ENCODE results near the gene NUP88.

Gene NUP88

DNA sequence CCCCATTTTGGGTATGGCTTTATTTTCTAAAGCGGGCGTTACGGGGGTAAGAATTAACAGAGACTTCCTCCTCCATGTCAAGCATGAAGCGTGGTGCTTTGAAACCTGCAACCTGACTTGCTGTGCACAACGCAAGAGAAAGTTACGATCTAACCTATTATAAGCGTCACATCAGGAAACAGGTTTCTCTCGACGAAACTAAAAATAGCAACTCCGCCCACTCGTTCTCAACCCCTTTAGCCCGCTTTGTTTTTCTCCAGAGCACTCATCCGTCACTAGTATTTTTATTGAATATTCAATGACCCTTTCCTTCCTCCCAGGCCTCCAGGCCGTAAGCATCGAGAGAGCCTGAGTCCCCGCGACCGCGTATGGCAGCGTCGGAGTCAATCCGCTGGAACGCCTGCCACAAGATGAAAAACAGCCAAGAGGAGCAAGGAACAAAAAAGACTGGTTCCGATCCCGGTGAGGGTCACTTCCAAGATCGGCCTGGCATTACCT lies 555 bp downstream of the NUP88 start:
- DNase-seq: peak; percentile 33 to 70

DNA sequence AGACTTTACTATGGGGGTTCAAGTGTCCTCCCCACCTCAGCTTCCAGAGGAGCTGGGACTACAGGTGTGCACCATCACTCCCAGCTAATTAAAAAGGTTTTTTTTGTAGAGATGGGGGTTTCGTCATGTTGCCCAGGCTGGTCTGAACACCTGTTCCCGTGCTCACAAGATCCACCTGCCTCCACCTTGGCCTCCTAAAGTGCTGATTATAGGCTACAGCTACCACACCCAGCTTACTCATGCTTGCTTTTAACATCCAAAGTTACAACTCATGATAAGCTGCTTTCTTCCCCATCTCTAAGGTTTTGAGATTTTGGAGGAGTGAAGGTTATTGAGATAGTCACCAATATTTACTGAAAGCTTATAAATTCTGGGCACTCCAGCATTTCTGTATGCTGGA lies 2.6 kb downstream of the NUP88 start:
- DNase-seq: no peak

DNA sequence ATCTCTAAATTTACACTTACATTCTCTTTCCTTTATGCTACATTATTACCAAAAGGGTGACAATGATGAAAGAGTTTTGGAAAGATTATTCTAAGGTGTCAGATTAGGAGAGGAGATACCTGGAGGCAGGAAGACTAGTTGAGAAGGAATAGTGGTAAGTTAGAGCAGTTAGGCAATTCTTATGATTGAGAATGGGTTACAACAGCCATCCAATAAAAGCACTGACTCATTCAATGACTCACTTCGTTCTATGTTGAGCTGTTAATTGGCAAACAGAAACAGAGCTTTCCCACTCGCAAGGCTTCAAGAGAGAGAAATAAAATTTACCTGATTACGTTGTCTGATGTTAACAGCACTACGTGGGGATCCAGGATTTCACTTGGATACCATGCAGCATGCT lies 5.8 kb downstream of the NUP88 start:
- no peak for DNase-seq

DNA sequence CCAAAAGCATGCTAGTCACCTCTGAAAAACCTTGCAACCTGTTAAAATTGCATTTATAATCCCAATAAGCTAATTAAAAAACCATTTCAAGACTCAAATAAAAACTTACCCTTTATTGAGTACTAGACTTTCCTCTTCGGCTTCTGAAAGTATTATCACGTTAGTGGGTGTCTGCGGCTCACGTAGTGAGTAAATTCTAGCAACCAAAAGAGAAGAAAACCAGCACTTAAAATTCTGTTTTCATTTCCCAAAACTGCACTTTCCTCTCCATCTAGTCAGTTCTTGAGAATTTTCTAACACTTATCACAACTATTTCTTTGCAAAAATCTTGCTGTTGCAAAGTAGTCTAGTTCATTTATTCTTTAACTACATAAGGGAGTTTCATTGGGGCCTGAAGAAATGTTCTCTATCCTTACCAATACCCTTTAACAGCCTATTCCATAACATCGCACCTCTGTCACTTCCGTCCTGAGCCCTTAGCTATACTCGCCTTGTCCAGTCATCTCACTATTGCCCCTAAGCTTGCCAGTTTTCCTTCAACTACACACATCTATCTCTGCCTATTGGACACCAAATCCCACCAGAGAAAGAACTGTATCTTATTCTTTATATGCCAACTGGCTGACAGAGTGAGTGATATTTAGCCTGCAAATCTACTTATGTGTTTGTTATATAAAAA lies 8.7 kb downstream of the NUP88 start:
- DNase-seq: no peak

DNA sequence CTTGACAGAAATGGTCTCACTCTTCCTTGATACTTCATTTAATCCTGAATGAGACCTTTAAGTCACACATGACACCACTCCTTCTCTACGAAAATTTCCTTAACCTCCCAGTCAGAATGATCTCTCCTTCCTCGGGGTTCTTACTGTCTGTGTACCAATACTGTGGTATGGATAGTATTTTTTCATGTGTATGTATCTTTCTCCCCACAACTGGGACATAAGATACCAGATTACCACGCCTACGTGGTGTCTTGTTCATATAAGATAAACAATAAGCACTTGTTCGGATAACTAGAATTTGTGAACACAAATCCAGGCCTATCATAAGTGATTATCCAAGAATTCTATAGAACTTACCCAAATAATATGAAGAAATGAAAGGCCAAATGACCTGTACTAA lies 11.3 kb downstream of the NUP88 start:
- DNase-seq: no peak

DNA sequence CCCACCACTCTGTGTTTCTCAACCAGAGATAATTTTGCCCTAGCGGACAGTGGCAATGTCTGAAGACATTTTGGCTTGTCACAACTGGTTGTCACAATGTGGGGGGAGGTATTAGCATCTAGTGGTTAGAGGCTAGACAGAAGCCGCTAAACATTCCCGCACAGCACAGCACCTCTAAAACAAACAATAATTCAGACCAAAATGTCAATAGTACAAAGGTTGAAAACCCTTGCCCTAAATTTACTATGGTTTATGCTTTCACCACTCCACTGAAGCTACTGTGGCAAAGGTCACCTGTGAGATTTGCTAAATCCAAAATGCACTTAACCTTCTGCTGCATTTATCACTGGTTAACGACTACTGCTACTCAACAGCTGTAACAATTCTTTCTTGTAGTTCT lies 14.1 kb downstream of the NUP88 start:
- no peak for DNase-seq

DNA sequence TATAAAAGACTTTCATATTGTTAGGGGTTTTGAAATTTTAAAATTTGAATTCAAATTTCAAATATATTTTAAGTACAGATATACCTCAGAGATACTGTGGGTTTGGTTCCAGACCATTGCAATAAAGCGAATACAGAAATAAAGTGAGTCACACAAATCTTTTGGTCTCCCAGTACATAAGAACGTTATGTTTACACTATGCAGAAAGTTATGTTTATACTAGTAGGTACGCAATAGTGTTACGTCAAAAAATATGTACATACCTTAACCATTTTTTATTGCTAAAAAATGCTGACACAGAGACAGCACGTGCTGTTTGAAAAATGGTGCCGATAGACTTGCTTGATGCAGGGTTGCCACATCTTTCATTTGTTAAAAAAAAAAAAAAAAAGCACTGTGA lies 19.7 kb downstream of the NUP88 start:
- no peak for DNase-seq

DNA sequence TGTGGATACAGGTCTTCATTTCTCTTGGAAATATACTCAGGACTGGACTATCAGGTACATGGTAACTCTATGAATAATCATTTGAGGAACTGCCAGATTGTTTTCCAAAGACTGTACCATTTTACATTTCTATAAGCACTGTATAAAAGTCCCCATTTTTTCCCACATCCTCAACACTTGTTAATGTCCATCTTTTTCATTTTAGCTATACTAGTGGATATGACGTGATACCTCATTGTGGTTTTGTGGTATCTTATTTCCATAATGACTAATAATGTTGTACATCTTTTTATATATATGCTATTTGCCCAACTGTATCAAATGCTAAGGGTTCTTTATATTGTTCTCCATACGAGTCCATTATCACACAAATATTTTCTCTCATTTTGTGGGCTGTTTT lies 22.9 kb downstream of the NUP88 start:
- no peak for DNase-seq

DNA sequence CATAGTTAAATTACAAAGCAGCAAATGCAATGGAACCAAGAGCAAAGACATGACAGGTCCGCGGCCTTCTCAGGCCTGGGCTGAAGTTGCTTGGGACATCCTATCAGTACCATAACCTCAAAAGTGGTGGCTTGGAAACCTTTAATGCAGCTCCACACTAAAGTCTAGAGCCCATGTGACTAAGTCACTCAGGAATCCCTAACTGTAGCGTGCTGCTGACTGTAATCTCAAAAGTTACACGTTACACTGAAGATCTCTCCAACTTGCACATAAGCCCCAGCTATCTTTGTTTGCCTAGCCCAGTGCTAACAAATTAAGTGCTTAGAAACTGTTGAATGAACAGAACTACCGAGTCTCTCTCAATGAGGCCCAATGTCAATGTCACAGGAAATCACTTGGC lies 27.8 kb downstream of the NUP88 start:
- DNase-seq: no peak

DNA sequence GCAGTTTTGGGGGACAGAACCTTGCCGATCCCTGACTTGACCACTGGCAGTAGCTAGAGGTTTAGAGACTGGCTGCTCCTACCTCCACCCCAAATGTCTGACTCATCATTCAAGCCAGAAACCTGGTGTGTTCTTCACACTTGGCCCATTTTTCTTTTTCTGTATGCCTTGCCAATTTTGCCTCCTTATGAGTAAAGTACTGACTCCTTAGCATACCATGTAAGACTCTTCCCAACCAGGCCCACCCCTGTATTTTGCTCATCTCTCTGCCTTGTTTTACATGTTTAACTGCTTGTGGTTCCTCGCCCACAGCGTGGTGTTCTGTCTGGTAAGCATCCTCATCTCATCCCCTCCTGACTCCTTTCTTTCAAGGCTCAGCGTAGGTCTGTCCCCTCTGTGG lies 37.9 kb downstream of the NUP88 start:
- no peak for DNase-seq

DNA sequence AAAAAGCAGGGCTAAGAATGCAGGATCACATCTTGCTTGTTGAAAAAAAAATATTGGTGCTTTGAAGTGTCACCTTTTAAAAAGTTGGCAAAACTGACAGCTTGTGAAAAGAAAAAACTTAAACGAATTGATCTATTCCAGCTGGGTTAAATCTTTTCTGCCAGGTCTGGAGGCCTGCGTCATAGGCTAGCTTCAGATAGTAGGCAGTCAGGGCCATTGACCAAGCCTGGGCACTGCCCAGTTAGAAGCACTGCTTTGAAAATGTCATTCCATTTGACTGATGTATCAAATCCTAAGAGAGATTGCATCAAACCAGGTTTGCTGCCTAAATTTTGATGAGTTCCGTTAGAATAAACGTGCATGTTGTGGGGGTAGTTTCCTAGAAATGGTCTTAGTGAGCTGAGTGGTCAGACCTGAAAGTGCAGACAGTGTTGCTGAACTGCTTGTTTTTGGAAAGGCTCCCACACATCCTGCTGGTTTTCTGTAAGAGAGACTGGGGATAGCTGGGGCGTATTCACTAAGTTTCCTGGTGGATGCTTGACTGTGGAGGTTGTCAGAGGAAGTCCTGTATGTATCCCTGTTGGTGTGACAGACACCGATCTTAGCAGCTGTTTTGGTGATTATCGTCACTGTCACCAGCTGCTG lies 38.8 kb downstream of the NUP88 start:
- DNase-seq: no peak

DNA sequence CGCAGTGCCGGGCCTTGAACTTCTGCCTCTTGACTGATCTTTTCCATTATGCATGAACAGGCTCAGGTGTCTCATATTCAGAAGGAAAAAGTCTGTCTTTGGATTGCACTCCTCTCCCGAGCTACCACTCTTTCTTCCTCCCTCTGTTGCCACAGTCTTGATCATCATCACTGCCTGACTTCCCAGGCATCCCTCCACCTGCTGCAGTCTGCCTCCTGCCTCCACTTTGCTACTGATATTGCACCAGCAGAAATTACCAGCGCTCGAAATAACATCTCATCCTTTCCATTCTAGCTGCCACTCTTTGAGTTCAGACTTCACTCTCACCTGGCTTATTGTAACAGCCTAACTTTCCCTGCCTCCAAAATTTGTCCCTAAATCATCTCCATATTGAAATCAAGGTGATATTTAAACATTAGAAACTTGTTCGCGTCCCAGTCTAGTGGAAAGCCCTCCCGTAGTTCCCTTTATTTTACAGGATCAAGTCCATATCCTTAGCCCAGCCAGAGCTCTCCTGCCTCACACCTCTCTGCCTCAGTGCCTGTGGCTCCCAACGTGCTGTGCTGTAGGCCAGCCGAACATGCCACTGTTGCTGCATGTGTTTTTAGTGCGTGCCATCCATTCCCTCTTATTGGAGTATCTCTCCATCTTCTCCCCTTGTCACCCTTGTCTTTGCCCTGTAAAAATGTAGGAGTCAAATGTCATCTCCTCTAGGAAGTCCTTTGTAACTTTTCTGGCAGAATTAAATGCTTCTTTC lies 39.9 kb downstream of the NUP88 start:
- DNase-seq: no peak

DNA sequence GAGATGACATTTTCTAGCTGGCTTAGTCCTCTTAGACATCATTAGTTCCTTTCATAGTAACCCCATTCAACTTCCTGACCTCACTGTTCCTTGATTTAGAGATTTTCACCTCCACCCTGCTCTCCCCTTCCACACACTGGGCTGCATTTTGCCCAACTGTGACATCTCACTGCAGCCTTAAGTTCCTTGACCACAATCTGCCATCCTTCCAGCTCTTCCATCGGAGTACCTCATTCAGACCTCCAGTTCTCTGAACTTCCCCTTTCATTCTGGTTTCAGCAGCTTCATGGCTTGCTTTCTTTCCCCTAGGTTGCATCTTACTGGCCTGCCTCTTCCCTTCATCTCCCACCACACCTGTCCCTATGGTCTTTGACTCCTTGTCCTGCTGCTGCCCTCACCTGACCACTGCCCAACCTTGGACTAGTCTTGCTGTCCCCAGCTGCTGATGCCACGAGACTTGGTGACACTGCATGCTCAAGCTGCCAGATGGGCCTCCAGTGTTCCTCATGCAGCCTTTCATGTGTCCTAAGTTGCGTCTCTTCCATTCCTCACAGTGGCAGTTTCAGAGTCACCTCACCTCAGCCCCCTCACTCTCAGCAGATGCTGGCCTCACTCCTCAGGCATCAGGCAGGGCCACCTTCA lies 40.8 kb downstream of the NUP88 start:
- no peak for DNase-seq

DNA sequence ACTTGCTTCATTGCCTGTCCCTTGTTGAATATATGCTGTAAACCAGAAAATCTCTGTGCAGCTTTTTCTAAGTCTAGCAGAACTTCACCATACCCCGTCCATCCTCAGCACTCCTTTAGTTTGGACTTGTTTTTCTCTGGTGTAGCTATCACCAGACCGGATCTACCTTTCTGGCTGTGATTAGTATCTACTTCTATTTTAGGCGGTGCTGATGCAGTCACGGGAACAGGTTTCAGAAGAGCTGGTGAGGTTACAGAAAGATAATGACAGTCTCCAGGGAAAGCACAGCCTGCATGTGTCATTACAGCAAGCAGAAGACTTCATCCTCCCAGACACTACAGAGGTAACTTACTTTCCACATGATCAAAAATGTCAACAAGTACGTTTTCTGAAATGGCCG lies 46.4 kb downstream of the NUP88 start:
- DNase-seq: no peak

DNA sequence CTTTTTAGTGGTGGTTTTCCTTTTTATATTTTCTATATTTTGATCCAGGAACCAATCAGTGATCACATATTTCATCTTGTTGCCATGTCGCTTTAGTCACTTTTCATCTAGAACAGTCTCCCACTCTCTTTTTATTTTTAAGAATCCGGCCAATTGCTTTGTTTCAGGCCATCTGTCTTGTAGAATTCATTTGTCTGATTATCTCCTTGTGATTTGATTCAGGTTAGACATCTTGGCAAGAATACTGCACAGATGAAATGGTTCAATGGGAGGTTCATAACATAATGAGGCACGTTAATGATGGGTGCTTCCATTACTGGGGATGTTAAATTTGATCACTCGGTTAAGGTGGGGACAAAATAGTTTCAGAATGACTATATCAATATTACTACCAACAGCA lies 49.1 kb downstream of the NUP88 start:
- DNase-seq: no peak

DNA sequence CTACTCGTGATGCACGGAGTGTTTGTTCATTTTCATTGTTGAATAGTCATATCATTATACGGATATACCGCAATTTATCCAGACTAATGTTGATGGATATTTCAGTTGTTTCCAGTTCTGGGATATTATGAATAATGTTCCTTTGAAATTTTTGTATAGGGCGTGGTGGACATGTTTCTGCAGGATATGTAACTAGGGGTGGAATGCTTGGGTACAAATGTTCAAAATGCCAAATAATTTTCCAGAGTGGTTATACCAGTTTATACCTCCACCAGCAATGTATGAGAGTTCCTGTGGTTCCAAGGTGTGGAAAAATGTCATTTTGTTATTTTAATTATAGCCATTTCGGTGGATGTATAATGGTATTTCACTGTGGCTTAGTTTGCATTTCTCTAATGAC lies 53.6 kb downstream of the NUP88 start:
- no peak for DNase-seq

DNA sequence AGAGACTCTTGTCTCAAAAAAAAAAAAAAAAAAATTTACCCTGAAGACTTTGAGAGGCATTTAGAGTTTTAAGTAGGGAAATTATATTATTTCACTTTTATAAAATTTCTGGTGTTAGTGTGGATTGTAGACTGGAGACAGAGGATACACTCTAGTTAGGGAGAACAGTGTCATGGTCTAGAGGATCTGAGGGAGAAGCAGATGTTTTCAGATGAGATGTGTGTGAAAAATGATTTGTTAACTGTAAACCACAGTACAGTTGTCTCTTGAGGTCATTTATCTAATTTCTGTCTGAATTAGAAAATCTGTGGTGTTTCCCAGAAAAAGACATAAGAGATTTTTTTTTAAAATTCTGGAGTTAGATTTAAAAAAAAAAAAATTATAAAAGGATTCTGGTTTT lies 54.8 kb downstream of the NUP88 start:
- no peak for DNase-seq

DNA sequence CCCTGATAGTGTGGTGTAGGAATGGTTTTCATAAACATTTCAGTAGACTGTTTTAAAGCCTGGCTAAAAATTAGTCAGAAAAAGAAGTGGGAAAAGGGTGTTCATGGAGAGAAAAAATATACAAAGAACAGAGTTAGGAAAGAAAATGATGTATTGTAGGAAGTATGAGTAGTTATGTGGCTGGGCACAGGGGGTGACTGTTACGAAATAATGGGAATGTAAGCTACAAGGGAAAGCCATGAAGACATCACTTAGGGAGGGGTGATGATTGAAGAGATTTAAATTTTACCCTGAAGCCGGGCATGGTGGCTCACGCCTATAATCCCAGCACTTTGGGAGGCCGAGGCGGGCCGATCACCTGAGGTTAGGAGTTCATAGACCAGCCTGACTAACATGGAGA lies 55.3 kb downstream of the NUP88 start:
- no peak for DNase-seq

DNA sequence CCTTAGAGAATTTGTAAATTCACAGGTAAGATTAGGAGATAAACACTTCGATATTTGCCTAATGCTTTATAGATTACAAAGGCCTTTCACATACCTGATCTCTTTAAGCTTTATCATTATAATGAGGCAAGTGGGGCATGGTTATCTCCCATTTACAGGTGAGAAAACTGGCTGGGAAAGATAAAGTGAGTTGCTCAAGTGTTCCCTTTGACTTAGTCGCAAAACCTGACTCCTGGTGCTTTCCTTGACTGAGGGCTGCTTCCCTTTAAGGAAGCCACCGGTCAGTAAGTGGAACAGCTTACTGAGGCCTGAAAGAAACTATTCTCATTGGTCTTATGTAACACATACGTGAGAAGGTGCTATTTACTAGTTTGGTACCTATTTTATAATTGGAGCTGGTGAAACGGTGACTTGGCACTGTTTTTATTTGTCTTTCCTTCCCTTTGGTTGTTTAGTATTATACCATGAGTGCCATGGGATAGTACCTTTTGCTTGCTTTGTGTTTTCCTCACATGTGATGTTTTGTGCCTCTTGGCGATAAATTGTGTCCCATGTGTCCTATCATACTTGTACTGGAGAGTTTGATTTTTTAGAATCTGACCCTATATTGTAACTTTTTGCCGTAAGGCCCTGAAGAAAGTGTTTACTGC lies 57.2 kb downstream of the NUP88 start:
- no peak for DNase-seq

DNA sequence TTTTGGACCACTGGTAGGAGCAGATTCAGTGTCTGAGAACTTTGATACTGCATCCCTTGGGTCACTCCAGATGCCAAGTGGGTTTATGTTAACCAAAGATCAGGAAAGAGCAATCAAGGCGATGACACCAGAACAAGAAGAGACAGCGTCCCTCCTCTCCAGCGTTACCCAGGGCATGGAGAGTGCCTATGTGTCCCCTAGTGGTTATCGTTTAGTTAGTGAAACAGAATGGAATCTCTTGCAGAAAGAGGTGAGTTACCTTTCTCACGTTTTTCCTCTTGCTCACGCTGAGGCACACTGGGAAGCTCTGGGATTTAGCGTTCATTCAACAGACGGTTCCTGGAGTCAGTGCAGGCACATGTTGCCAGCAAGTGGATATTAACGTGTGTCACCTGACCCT lies 58.0 kb downstream of the NUP88 start:
- no peak for DNase-seq

DNA sequence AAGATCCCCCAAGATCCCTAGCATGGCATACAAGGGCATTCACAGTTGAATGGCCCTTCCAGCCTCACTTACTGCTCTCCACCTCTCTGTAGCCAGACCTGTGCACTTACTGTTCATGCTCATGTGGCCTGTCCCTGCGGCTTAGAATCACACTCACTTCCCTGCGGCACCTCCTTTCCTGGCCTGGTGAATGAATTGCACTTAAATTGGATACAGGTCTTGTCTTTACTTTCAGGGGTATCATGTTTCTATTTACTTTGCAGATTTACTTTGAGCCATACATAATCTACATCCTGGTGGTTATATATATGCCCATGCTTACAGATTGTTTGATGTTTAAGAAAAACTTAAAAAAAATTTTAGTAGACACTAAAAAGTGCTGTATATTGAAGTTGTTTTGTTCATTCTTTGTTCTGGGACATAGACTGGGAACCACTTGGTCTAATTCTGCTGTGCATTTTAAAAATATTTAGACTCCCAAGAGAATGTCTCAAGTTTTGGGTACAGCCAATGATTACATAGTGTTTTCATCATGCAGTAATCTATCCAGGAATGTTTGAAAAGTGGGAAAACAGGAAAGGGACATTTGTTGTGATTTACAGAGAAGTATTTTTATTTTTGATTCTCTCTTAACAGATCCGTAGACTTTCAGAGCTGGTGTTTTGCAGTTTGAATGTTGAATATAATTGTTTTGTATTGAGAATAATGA lies 63.9 kb downstream of the NUP88 start:
- no peak for DNase-seq

DNA sequence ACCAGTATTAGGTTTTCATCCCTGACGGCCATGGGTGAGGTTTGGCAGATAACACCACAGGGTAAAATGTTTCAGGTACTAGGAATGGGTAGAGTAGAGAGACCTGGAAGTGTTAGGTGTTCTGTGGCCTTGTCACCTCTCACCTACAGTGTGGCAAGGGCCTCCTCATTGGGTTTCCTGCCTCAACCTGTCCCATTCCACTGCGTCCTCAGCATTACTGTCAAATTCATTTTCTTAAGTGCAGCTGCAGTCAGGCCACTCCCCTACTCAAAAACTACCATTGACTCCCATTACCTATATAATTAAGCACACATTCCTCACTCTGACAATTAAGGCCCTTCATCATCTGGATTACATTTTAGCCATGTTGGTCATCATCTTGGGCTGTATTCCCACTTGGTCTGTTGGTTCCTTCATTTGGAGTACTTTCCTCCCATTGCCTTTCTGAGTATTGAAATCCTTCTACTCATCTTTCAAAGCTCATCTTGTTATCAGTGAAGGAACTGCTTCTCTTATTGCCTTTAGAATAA lies 64.5 kb downstream of the NUP88 start:
- no peak for DNase-seq
